ENCODE measurements around the gene ZNF329.

ZNF329 gene

DNA sequence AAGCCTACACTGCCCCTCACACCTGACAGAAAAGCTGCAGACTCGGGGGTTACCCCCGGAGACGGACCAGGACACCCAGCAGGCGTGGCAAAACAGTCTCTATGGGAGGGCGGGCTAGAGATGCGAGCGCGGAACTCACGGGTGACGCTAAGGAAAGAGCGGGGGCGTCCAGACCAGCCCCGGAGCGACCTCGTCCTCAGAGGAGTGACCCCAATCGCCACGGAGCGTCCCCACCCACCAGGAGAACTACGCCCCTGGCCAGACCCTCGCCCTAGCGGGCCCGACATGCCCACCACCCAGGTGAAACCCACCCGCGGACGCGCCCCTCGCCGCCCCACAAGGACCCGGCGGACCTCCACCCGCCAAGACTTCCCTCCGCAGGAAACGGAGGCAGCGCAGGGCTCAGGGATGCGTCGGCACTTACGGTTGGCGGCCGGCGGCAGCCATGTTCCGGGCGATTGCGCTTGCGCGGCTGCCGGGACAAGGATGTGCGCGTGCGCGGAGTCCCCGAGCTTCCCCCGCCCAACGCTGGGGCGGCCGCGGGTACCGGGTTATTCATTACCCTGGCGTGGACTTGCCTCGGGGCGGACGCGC, at the start of gene ZNF329:
TSS of gene ZNF329 (minus strand) at position 462 of the 594 bp plus-strand sequence. CDS start 21,286 bp downstream, outside the sequence.
- peak within 1 kb of the TSS; percentile 88 for H3K4me3 Mint-ChIP-seq
- peak within 1 kb of the TSS; percentile 94 for H3K27ac Mint-ChIP-seq
- H3K27me3 Mint-ChIP-seq, result no peaks in the 10 kb centered on the region
- DNase-seq, result peak; percentile 97
- peaks cover 52% of the 10 kb centered on the region for H3K36me3 Mint-ChIP-seq (ENCODE audit: low read depth)
- H3K9me3 Mint-ChIP-seq, result peaks cover 30% of the 10 kb centered on the region
- H3K4me1 Mint-ChIP-seq (ENCODE audit: low read depth), result peaks cover 23% of the 10 kb centered on the region

DNA sequence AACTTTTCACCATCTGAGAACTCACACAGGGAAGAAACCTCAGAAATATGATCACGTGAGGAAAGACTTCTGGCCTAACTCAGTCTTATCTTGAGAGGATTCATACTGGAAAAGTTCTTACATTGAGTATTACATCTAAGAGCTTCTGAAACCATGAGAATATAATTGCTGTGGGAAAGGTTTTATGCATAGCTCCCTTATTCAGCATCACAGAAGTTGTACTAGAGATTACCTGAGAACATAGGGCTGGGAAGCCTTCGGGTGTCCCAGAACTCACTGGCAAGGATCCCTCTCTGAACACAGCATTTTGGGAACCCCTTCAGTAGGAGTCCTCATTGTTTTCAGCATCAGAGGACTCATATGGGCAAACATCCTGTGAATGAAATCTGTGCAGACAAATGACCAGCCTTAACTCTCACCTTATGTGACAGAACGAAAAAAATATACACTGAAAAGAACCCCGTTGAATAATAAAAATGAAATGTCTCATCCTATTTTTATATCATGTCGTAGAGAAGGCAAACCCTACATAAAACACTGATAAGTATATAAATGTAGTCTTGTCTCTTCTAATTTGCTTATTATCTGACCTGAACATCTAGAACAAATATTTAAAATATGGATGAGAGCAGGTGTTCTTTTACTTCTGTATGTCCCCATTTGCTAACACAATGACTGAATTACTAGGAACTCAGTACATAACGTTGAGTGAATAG, 46.5 kb upstream of the ZNF329 start:
- H3K9me3 Mint-ChIP-seq, result peaks cover 54% of the 10 kb centered on the region
- no peak overlapping the region for H3K27ac Mint-ChIP-seq
- H3K27me3 Mint-ChIP-seq, result no peaks in the 10 kb centered on the region
- no peak overlapping the region for H3K4me3 Mint-ChIP-seq
- peaks cover 96% of the 10 kb centered on the region for H3K36me3 Mint-ChIP-seq (ENCODE audit: low read depth)
- H3K4me1 Mint-ChIP-seq (ENCODE audit: low read depth), result no peaks in the 10 kb centered on the region
- no peak for DNase-seq

- no peak for DNase-seq
- Mint-ChIP-seq H3K4me3 (peak overlapping the region; percentile 88), H3K4me1 (ENCODE audit: low read depth) (peaks cover 25% of the 10 kb centered on the region), H3K36me3 (ENCODE audit: low read depth) (peaks cover 90% of the 10 kb centered on the region), H3K27ac (peak overlapping the region; percentile 98), H3K27me3 (no peaks in the 10 kb centered on the region), H3K9me3 (peaks cover 39% of the 10 kb centered on the region)
Observed at GRCh38 chr19:58183817-58184215, 33.2 kb upstream of the ZNF329 start.

DNA sequence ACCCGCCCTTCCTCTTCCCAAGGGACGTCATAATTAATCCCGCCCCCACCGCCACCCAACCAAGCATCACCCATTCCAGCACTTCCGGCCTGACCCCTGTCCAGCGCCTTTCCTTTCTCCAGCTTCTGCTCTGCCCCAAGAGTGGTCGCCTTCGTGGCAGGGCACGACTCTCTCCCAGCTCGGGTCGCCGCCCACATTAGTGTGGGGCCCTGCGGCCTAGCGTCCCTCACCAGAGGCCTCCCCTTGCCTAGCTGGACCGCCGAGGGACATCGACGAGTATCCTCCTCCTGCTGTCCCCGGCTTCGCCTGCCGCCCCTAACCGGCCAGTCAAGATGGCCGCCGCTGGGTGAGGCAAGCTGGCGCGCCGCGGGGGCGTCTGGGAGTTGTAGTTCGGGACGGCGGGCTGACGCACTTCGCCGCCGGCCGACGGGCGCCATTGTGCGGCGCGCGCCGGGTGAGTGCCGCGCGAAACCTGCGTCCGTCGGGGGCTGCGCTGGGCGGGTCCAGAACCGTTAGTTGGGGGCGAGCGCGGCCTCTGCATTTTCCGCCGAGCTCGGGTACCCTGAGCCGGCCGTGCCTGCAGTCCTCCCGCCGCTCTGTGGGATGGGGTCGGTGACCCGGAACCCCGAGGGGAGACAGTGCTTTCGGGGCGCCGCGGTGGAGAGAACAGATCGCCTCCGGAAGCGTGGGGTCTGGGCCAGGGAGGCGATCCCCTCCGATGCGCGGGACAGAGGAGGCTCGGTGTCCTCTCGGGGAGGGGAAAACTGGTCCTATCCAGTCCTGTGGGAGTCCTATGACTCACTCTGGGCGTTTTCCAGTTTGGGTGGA, 32.6 kb upstream of the ZNF329 start, which contains the start of gene ZNF274:
TSS of gene ZNF274 (plus strand) at position 73 of the 828 bp plus-strand sequence. CDS start 905 bp downstream, outside the sequence.
- Mint-ChIP-seq H3K9me3 (peaks cover 39% of the 10 kb centered on the region), H3K4me3 (peak within 1 kb of the TSS; percentile 88), H3K36me3 (ENCODE audit: low read depth) (peaks cover 91% of the 10 kb centered on the region), H3K4me1 (ENCODE audit: low read depth) (peaks cover 25% of the 10 kb centered on the region), H3K27me3 (no peaks in the 10 kb centered on the region), H3K27ac (peak within 1 kb of the TSS; percentile 98)
- DNase-seq, result peak; percentile 96

GRCh38 chr19:58182577-58182988, 32.0 kb upstream of the ZNF329 start:
- Mint-ChIP-seq H3K36me3 (ENCODE audit: low read depth) (peaks cover 91% of the 10 kb centered on the region), H3K27ac (peak overlapping the region; percentile 98), H3K4me1 (ENCODE audit: low read depth) (peaks cover 25% of the 10 kb centered on the region), H3K4me3 (peak overlapping the region; percentile 88), H3K9me3 (peaks cover 43% of the 10 kb centered on the region), H3K27me3 (no peaks in the 10 kb centered on the region)
- no peak for DNase-seq

DNA sequence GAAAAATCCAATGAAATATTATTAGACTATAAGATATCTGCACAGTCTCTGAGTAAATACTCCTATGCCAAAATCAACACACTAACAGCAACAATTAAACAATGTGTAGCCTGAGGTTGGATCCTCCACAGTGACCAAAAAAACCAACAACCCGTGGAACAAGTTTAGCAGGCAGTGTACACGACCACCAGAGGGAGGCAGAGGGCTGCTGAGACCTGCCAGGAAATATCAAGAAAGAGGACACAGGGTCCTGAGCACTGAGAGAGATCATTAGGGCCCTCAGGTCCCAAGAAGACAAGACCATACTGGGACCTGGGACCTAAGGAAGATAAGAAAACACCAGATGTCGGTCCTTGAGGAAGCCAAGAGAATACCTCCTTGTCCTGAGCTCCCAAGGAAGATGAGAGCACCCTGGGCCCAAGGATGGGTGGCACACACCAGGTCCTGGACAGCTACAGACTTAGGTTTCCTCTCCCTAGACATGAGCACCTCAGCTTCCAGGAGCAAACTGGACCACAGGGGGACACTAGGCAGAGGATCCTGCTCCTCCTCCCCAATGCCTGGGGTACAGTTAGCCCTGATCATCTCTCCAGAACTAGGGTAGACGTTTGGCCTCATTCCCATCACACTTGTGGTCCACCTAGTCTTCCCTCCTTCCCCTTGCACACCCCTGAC, 31.4 kb upstream of the ZNF329 start:
- H3K36me3 Mint-ChIP-seq (ENCODE audit: low read depth), result peaks cover 91% of the 10 kb centered on the region
- peak overlapping the region; percentile 98 for H3K27ac Mint-ChIP-seq
- H3K4me1 Mint-ChIP-seq (ENCODE audit: low read depth), result peaks cover 25% of the 10 kb centered on the region
- peak overlapping the region; percentile 88 for H3K4me3 Mint-ChIP-seq
- peaks cover 49% of the 10 kb centered on the region for H3K9me3 Mint-ChIP-seq
- peak; percentile 64 for DNase-seq
- H3K27me3 Mint-ChIP-seq, result no peaks in the 10 kb centered on the region

DNA sequence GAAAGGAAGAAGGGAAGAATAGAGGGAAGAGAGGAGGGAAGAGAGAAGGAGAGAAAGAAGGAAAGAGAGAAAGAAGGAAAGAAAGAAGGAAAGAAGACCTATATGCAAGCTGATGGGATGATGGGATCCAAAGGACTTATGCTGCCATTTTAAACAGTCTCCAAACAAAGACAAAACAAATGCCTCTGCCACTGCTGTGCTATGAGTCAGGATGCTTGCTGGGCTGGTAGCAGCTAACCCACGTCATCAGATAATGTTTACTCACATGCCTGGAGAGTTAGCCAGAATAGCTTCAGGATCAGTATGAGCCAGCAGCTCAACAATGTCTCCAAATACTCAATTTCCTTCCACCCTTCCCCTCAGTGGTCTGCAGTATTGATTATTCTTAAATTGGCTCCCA, 20.3 kb upstream of the ZNF329 start:
- Mint-ChIP-seq H3K27me3 (no peaks in the 10 kb centered on the region), H3K9me3 (peaks cover 48% of the 10 kb centered on the region), H3K36me3 (ENCODE audit: low read depth) (peaks cover 36% of the 10 kb centered on the region), H3K27ac (no peak overlapping the region), H3K4me1 (ENCODE audit: low read depth) (no peaks in the 10 kb centered on the region), H3K4me3 (no peak overlapping the region)
- no peak for DNase-seq

GRCh38 chr19:58166708-58167280, 16.2 kb upstream of the ZNF329 start:
- no peak overlapping the region for H3K27ac Mint-ChIP-seq
- no peak for DNase-seq
- no peaks in the 10 kb centered on the region for H3K4me1 Mint-ChIP-seq (ENCODE audit: low read depth)
- no peak overlapping the region for H3K4me3 Mint-ChIP-seq
- H3K27me3 Mint-ChIP-seq, result no peaks in the 10 kb centered on the region
- peaks cover 36% of the 10 kb centered on the region for H3K36me3 Mint-ChIP-seq (ENCODE audit: low read depth)
- H3K9me3 Mint-ChIP-seq, result peaks cover 47% of the 10 kb centered on the region

- Mint-ChIP-seq H3K4me3 (no peak overlapping the region), H3K36me3 (ENCODE audit: low read depth) (peaks cover 37% of the 10 kb centered on the region)
- no peak for DNase-seq
Observed at GRCh38 chr19:58166268-58166667, 15.7 kb upstream of the ZNF329 start.

GRCh38 chr19:58157045-58157728, 6.6 kb upstream of the ZNF329 start:
- no peak overlapping the region for H3K4me3 Mint-ChIP-seq
- peaks cover 15% of the 10 kb centered on the region for H3K9me3 Mint-ChIP-seq
- no peaks in the 10 kb centered on the region for H3K27me3 Mint-ChIP-seq
- H3K4me1 Mint-ChIP-seq (ENCODE audit: low read depth), result peaks cover 5% of the 10 kb centered on the region
- no peak overlapping the region for H3K27ac Mint-ChIP-seq
- H3K36me3 Mint-ChIP-seq (ENCODE audit: low read depth), result peaks cover 15% of the 10 kb centered on the region
- no peak for DNase-seq

More at GRCh38 chr19:58166268-58166667, 15.7 kb upstream of the ZNF329 start:
- Mint-ChIP-seq H3K27ac (no peak overlapping the region), H3K27me3 (no peaks in the 10 kb centered on the region), H3K4me1 (ENCODE audit: low read depth) (no peaks in the 10 kb centered on the region), H3K9me3 (peaks cover 48% of the 10 kb centered on the region)

- DNase-seq, result peak; percentile 99
- H3K4me3 Mint-ChIP-seq, result peak overlapping the region; percentile 81
- H3K27me3 Mint-ChIP-seq, result no peaks in the 10 kb centered on the region
- H3K9me3 Mint-ChIP-seq, result peaks cover 20% of the 10 kb centered on the region
- peaks cover 20% of the 10 kb centered on the region for H3K36me3 Mint-ChIP-seq (ENCODE audit: low read depth)
- peaks cover 13% of the 10 kb centered on the region for H3K4me1 Mint-ChIP-seq (ENCODE audit: low read depth)
- peak overlapping the region; percentile 47 for H3K27ac Mint-ChIP-seq
Observed at GRCh38 chr19:58154679-58155648, 4.4 kb upstream of the ZNF329 start.

DNA sequence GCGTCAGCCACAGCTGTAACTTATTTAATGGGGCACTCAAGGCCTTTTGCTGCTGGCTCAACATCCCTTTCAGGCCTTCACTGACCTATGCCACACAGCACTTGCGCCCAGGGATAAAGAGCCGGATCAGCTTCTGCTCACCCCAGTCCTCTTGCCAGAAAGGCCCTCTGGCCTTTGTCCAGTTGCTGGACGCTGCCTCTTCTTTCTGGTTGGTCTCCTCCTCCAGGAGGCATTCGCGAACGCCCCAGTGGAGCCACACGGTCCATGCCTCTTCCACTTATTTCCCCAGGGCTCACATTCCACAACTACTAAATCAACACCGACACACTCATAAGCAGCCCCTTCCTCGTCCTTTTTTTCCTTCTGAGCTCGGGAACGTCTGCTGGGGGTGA, 3.7 kb upstream of the ZNF329 start:
- peaks cover 20% of the 10 kb centered on the region for H3K4me1 Mint-ChIP-seq (ENCODE audit: low read depth)
- H3K9me3 Mint-ChIP-seq, result peaks cover 27% of the 10 kb centered on the region
- peak overlapping the region; percentile 87 for H3K27ac Mint-ChIP-seq
- no peaks in the 10 kb centered on the region for H3K27me3 Mint-ChIP-seq
- peak overlapping the region; percentile 81 for H3K4me3 Mint-ChIP-seq
- peaks cover 27% of the 10 kb centered on the region for H3K36me3 Mint-ChIP-seq (ENCODE audit: low read depth)
- DNase-seq, result no peak
